Trophoblast cell (in vitro differentiated cells and primary cell): ENCODE measurements around the gene OR52A5.

Experiments used
- DNase-seq, 2 donors: peaks; one replicate each; pipeline ENCODE4 v3.0.0-alpha.2; 2016
- H2AFZ ChIP-seq: 2 replicates; pipeline ENCODE4 v1.6.1; 2013; ENCODE audit warnings: low read length, moderate library complexity, mild to moderate bottlenecking; ENCODE audit not compliant: insufficient read depth, poor library complexity
- H2AK5ac ChIP-seq: 2 replicates; pipeline ENCODE4 v1.6.1; 2013; ENCODE audit warnings: mild to moderate bottlenecking, low read length
- H2BK120ac ChIP-seq: 2 replicates; pipeline ENCODE4 v1.6.1; 2013; ENCODE audit warnings: low read length, mild to moderate bottlenecking, moderate library complexity; ENCODE audit not compliant: insufficient read depth, poor library complexity
- H2BK12ac ChIP-seq: 2 replicates; pipeline ENCODE4 v1.6.1; 2013; ENCODE audit warnings: mild to moderate bottlenecking, low read length, moderate library complexity
- H2BK5ac ChIP-seq: 2 replicates; pipeline ENCODE4 v1.6.1; 2013; ENCODE audit warnings: low read length, low read depth, moderate library complexity, mild to moderate bottlenecking; ENCODE audit not compliant: poor library complexity
- H3K14ac ChIP-seq: 2 replicates; pipeline ENCODE4 v1.6.1; 2013; ENCODE audit warnings: mild to moderate bottlenecking, low read length
- H3K18ac ChIP-seq: 2 replicates; pipeline ENCODE4 v1.6.1; 2013; ENCODE audit warnings: mild to moderate bottlenecking, low read length
- H3K23ac ChIP-seq: 2 replicates; pipeline ENCODE4 v1.6.1; 2013; ENCODE audit warnings: low read length
- H3K27ac ChIP-seq: 2 replicates; pipeline ENCODE4 v1.5.1; 2013; ENCODE audit warnings: low read depth, mild to moderate bottlenecking, inconsistent platforms, low read length, moderate library complexity
- H3K27me3 ChIP-seq: 2 replicates; pipeline ENCODE4 v1.6.1; 2013; ENCODE audit warnings: inconsistent platforms, mild to moderate bottlenecking, low read length, moderate library complexity; ENCODE audit not compliant: insufficient read depth
- H3K36me3 ChIP-seq, 2 experiments: 1 replicate in 1 of 2; 2 replicates in 1 of 2; pipeline ENCODE4 v1.6.1; 2013; ENCODE audit warnings: low read length in 2 of 2, mild to moderate bottlenecking in 2 of 2, moderate library complexity in 1 of 2; ENCODE audit not compliant: insufficient read depth in 2 of 2, control insufficient read depth in 1 of 2
- H3K4ac ChIP-seq: 2 replicates; pipeline ENCODE4 v1.6.1; 2013; ENCODE audit warnings: low read depth, mild to moderate bottlenecking, low read length, moderate library complexity
- H3K4me1 ChIP-seq, 2 experiments: 1 replicate in 1 of 2; 2 replicates in 1 of 2; pipeline ENCODE4 v1.6.1; 2013; ENCODE audit warnings: low read length in 2 of 2, mild to moderate bottlenecking in 2 of 2, moderate library complexity in 1 of 2; ENCODE audit not compliant: insufficient read depth in 2 of 2, control insufficient read depth in 1 of 2
- H3K4me2 ChIP-seq: 2 replicates; pipeline ENCODE4 v1.6.1; 2013; ENCODE audit warnings: inconsistent platforms, mild to moderate bottlenecking, low read length, moderate library complexity
- H3K4me3 ChIP-seq: 2 replicates; pipeline ENCODE4 v1.5.1; 2013; ENCODE audit warnings: mild to moderate bottlenecking, low read depth, low read length, inconsistent platforms
- H3K79me1 ChIP-seq: one replicate; pipeline ENCODE4 v1.6.1; 2013; ENCODE audit warnings: low read length
- H3K79me2 ChIP-seq: 2 replicates; pipeline ENCODE4 v1.6.1; 2013; ENCODE audit warnings: low read length, mild to moderate bottlenecking; ENCODE audit not compliant: control insufficient read depth, insufficient read depth, poor library complexity
- H3K9ac ChIP-seq: 2 replicates; pipeline ENCODE4 v1.6.1; 2013; ENCODE audit warnings: mild to moderate bottlenecking, low read length
- H3K9me3 ChIP-seq: 2 replicates; pipeline ENCODE4 v1.6.1; 2013; ENCODE audit warnings: low read depth, mild to moderate bottlenecking, control low read depth, inconsistent platforms, low read length; ENCODE audit not compliant: insufficient read depth
- H4K12ac ChIP-seq: 2 replicates; pipeline ENCODE4 v1.6.1; 2013; ENCODE audit warnings: low read depth, mild to moderate bottlenecking, low read length, moderate library complexity
- H4K8ac ChIP-seq: 2 replicates; pipeline ENCODE4 v1.6.1; 2013; ENCODE audit warnings: low read depth, mild to moderate bottlenecking, low read length, moderate library complexity
- H4K91ac ChIP-seq: one replicate; pipeline ENCODE4 v1.6.1; 2013; ENCODE audit warnings: low read depth, mild to moderate bottlenecking, low read length, moderate library complexity
- WGBS: extraction: QIAGEN DNeasy Blood & Tissue Kit; methylation state at CpG from one replicate; pipeline ENCODE4 v1.1.7; 2013; ENCODE audit warnings: missing lambda C conversion rate; ENCODE audit not compliant: insufficient read length, insufficient coverage; ENCODE audit errors: extremely low coverage; 5-methylcytosine and 5-hydroxymethylcytosine counted together

The OR52A5 gene

GRCh38 chr11:5115339-5115738 is 22.8 kb downstream of the OR52A5 start:
- Histone ChIP-seq H3K9me3 (no peaks in the 10 kb centered on the region), H3K79me2 (no peaks in the 10 kb centered on the region), H3K23ac (no peak overlapping the region), H3K27me3 (no peaks in the 10 kb centered on the region), H3K18ac (no peak overlapping the region), H3K4ac (no peak overlapping the region), H3K9ac (no peak overlapping the region), H3K14ac (no peak overlapping the region), H4K12ac (no peak overlapping the region), H2BK5ac (no peak overlapping the region), H2AFZ (no peak overlapping the region), H2BK12ac (no peak overlapping the region), H3K36me3 (no peaks in the 10 kb centered on the region), H3K4me2 (no peak overlapping the region), H3K4me3 (no peak overlapping the region), H4K91ac (no peak overlapping the region), H2AK5ac (no peak overlapping the region), H3K27ac (no peak overlapping the region), H3K4me1 (no peaks in the 10 kb centered on the region), H3K79me1 (no peaks in the 10 kb centered on the region), H4K8ac (no peak overlapping the region), H2BK120ac (no peak overlapping the region)
- no CpG with 5 or more reads among the region's 3 CpGs for WGBS
- DNase-seq: no peak

GRCh38 chr11:5107285-5107684 is 30.9 kb downstream of the OR52A5 start:
- Histone ChIP-seq H3K9me3 (no peaks in the 10 kb centered on the region), H2BK12ac (no peak overlapping the region), H4K12ac (no peak overlapping the region), H4K91ac (no peak overlapping the region), H3K27me3 (no peaks in the 10 kb centered on the region), H4K8ac (no peak overlapping the region), H2BK5ac (no peak overlapping the region), H3K23ac (no peak overlapping the region), H2AK5ac (no peak overlapping the region), H3K9ac (no peak overlapping the region), H3K18ac (no peak overlapping the region), H3K14ac (no peak overlapping the region), H3K36me3 (no peaks in the 10 kb centered on the region), H2BK120ac (no peak overlapping the region), H3K79me1 (no peaks in the 10 kb centered on the region), H2AFZ (no peak overlapping the region), H3K4me2 (no peak overlapping the region), H3K4ac (no peak overlapping the region), H3K79me2 (no peaks in the 10 kb centered on the region), H3K27ac (no peak overlapping the region), H3K4me1 (peaks cover 0 to 2% of the 10 kb centered on the region in 2 experiments), H3K4me3 (no peak overlapping the region)
- no CpG with 5 or more reads among the region's 3 CpGs for WGBS
- DNase-seq: no peak

GRCh38 chr11:5103066-5103465 is 35.1 kb downstream of the OR52A5 start:
- Histone ChIP-seq H3K27me3 (no peaks in the 10 kb centered on the region), H2AK5ac (no peak overlapping the region), H2BK120ac (no peak overlapping the region), H3K4ac (no peak overlapping the region), H2BK12ac (no peak overlapping the region), H3K27ac (no peak overlapping the region), H2AFZ (no peak overlapping the region), H3K4me2 (no peak overlapping the region), H4K8ac (no peak overlapping the region), H3K14ac (no peak overlapping the region), H3K79me2 (no peaks in the 10 kb centered on the region), H4K12ac (no peak overlapping the region), H3K18ac (no peak overlapping the region), H2BK5ac (no peak overlapping the region), H3K4me3 (no peak overlapping the region), H3K36me3 (no peaks in the 10 kb centered on the region), H3K23ac (no peak overlapping the region), H3K79me1 (no peaks in the 10 kb centered on the region), H3K9me3 (no peaks in the 10 kb centered on the region), H3K4me1 (peaks cover 0 to 2% of the 10 kb centered on the region in 2 experiments), H3K9ac (no peak overlapping the region), H4K91ac (no peak overlapping the region)
- no peak for DNase-seq

GRCh38 chr11:5102246-5102645 is 35.9 kb downstream of the OR52A5 start:
- no peak overlapping the region for H2AFZ ChIP-seq
- no peak overlapping the region for H2BK5ac ChIP-seq
- no CpG with 5 or more reads among the region's 2 CpGs for WGBS
- no peaks in the 10 kb centered on the region for H3K79me1 ChIP-seq
- no peaks in the 10 kb centered on the region for H3K27me3 ChIP-seq
- no peak overlapping the region for H3K4me3 ChIP-seq
- H3K4ac ChIP-seq: no peak overlapping the region
- H3K9ac ChIP-seq: no peak overlapping the region
- no peak overlapping the region for H2AK5ac ChIP-seq
- no peaks in the 10 kb centered on the region for H3K9me3 ChIP-seq
- no peak for DNase-seq
- no peak overlapping the region for H3K4me2 ChIP-seq
- H3K4me1 ChIP-seq: no peaks in the 10 kb centered on the region
- H4K8ac ChIP-seq: no peak overlapping the region
- H3K79me2 ChIP-seq: no peaks in the 10 kb centered on the region
- no peak overlapping the region for H3K18ac ChIP-seq
- no peak overlapping the region for H4K91ac ChIP-seq
- H3K27ac ChIP-seq: no peak overlapping the region
- no peak overlapping the region for H2BK120ac ChIP-seq
- H3K36me3 ChIP-seq: no peaks in the 10 kb centered on the region
- no peak overlapping the region for H3K14ac ChIP-seq
- no peak overlapping the region for H4K12ac ChIP-seq
- H2BK12ac ChIP-seq: no peak overlapping the region
- no peak overlapping the region for H3K23ac ChIP-seq
